GM19467 (cell line): Measurements from ENCODE around the gene OTC.

Source experiments
- ATAC-seq: cut with Tn5 transposase; IDR thresholded peaks from one replicate; pipeline ENCODE4 v1.9.1; 2021; ENCODE audit warnings: mild to moderate bottlenecking, moderate library complexity; ENCODE audit not compliant: unreplicated experiment

The OTC gene

DNA sequence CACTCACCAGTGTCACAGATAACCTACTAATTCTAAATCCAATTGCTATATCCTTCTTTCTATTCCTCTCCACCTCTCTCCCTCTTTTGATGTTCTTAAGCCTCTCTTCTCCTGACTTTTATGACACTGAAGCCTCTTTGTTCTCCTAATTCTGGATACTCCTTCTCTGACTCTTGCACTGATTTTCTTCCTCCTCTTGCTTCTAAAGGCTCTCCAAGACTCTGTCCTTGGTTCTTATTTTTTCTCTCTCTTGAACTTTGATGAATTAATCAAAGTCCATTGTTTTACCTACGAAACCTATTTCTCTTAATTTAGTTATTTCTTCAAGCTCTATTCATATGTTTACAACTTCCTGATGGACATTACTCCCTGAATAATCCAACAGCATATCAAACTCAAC lies 113.3 kb downstream of the OTC start:
- ATAC-seq: no peak

DNA sequence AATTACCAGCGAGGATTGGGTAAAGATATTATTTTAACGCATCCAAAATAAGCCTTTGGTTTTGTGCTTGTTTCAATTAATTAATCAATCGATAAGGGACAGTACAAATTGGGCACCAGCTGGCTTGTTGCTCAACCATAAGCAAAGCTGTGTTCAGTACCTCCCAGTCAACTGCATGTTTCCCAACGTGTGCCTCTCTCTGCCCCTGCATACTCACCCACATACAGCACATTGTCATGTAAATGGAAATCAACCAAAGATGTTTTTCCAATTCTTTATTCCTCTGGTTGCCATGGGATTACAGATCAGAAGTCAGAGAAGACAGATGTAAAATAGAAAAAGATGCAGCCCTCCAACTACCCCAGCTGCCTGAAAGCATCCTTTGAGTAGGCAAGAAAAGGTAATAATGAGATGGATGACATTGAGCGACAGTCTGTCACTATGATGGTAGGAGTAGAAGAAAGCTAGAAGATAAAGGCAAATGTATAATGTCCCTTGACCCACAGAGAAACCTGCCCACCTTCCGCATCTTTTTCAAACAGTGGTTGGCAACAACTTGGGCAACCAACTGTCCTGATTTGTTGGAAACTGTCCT lies 116.3 kb downstream of the OTC start:
- ATAC-seq: no peak
